ENCODE data around the gene NEMP2.

DNA sequence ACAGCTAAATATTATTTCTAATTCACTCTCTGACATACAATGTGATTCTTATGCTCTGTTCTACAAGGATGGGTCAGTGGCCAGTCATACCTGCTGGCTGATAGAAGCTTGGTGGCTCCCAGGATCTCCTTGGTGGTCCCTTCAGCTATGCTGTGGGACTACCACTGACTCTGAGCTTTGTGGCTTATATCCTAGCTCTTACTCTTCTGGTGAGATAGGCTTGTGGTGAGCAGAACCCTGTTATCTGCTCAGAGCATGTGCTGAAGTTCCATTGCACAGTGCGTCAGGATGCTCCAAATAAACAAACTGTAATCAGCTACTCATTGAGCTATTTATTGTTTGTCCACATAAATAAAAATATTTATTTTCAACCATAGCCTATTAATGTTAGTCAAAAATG, 74.6 kb downstream of the NEMP2 start:
- TF ChIP-seq POLR2A (IDR thresholded peaks at IDR 0.05): no peak
- TF ChIP-seq, protein P1, sequence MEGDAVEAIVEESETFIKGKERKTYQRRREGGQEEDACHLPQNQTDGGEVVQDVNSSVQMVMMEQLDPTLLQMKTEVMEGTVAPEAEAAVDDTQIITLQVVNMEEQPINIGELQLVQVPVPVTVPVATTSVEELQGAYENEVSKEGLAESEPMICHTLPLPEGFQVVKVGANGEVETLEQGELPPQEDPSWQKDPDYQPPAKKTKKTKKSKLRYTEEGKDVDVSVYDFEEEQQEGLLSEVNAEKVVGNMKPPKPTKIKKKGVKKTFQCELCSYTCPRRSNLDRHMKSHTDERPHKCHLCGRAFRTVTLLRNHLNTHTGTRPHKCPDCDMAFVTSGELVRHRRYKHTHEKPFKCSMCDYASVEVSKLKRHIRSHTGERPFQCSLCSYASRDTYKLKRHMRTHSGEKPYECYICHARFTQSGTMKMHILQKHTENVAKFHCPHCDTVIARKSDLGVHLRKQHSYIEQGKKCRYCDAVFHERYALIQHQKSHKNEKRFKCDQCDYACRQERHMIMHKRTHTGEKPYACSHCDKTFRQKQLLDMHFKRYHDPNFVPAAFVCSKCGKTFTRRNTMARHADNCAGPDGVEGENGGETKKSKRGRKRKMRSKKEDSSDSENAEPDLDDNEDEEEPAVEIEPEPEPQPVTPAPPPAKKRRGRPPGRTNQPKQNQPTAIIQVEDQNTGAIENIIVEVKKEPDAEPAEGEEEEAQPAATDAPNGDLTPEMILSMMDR (IDR thresholded peaks at IDR 0.05 in 8 of 11, conservative IDR thresholded peaks at IDR 0.05 in 3 of 11): no peak
- no peak for TF ChIP-seq POLR2AphosphoS5 (IDR thresholded peaks at IDR 0.05)

Data from spleen (tissue), 7 donors.